ENCODE data around the gene HGS.

GRCh38 chr17:81715872-81716673 lies 32.3 kb downstream of the HGS start:
- TF ChIP-seq EZH2phosphoT487 (IDR thresholded peaks at IDR 0.05; ENCODE audit: borderline replicate concordance, low read length), result no peak
- TF ChIP-seq CTCF (IDR thresholded peaks at IDR 0.05; ENCODE audit: low read depth, low read length, poor library complexity, severe bottlenecking), result no peak

All from DOHH2 (cell line).